H9 (cell line): Measurements from ENCODE around the gene PI16. TPM values are rescaled to one million over a fixed set of nuclear protein-coding genes. Genes with fewer than 3 reads are reported as not detected.

ENCODE experiments used
- DNase-seq: peaks from one replicate; pipeline ENCODE4 v3.0.0-alpha.2; 2017
- H2AFZ ChIP-seq: one replicate; pipeline ENCODE4 v1.6.1; 2013; ENCODE audit warnings: mild to moderate bottlenecking, low read length, control low read depth, moderate library complexity
- H2AK5ac ChIP-seq: 2 replicates; pipeline ENCODE4 v1.6.1; 2013; ENCODE audit warnings: low read length, control low read depth, mixed read lengths; ENCODE audit not compliant: insufficient read length
- H2BK120ac ChIP-seq: one replicate; pipeline ENCODE4 v1.6.1; 2013; ENCODE audit warnings: low read depth, mild to moderate bottlenecking, low read length, control low read depth, inconsistent platforms; ENCODE audit not compliant: poor library complexity, severe bottlenecking
- H2BK12ac ChIP-seq: 2 replicates; pipeline ENCODE4 v1.6.1; 2013; ENCODE audit warnings: low read length, control low read depth, mixed read lengths, low read depth; ENCODE audit not compliant: insufficient read length
- H2BK15ac ChIP-seq: 2 replicates; pipeline ENCODE4 v1.6.1; 2013; ENCODE audit warnings: low read depth, low read length, control low read depth
- H2BK20ac ChIP-seq: one replicate; pipeline ENCODE4 v1.6.1; 2013; ENCODE audit warnings: low read depth, mild to moderate bottlenecking, low read length, control low read depth, inconsistent platforms; ENCODE audit not compliant: poor library complexity, severe bottlenecking
- H2BK5ac ChIP-seq: 2 replicates; pipeline ENCODE4 v1.6.1; 2013; ENCODE audit warnings: low read length, control low read depth, mixed read lengths; ENCODE audit not compliant: insufficient read length
- H3K14ac ChIP-seq: 2 replicates; pipeline ENCODE4 v1.6.1; 2013; ENCODE audit warnings: low read length, control low read depth; ENCODE audit not compliant: insufficient read depth
- H3K18ac ChIP-seq: 2 replicates; pipeline ENCODE4 v1.6.1; 2013; ENCODE audit warnings: low read depth, mild to moderate bottlenecking, mixed read lengths, low read length, control low read depth; ENCODE audit not compliant: insufficient read length
- H3K23ac ChIP-seq: 2 replicates; pipeline ENCODE4 v1.6.1; 2013; ENCODE audit warnings: low read length, control low read depth, mixed read lengths, low read depth; ENCODE audit not compliant: insufficient read length
- H3K23me2 ChIP-seq: 2 replicates; pipeline ENCODE4 v1.6.1; 2013; ENCODE audit warnings: low read depth, mild to moderate bottlenecking, mixed read lengths, low read length, control low read depth; ENCODE audit not compliant: insufficient read length, poor library complexity, severe bottlenecking
- H3K27ac ChIP-seq: 2 replicates; pipeline ENCODE4 v1.5.1; 2013; ENCODE audit warnings: low read length, control low read depth, mixed read lengths, low read depth; ENCODE audit not compliant: insufficient read length
- H3K27me3 ChIP-seq: 2 replicates; pipeline ENCODE4 v1.6.1; 2013; ENCODE audit warnings: low read length, control low read depth, inconsistent platforms; ENCODE audit not compliant: insufficient read depth
- H3K4ac ChIP-seq: 2 replicates; pipeline ENCODE4 v1.6.1; 2013; ENCODE audit warnings: low read depth, mild to moderate bottlenecking, control low read depth, inconsistent platforms, low read length, moderate library complexity
- H3K4me1 ChIP-seq: 2 replicates; pipeline ENCODE4 v1.6.1; 2013; ENCODE audit warnings: low read length, control low read depth, inconsistent platforms; ENCODE audit not compliant: insufficient read depth
- H3K4me2 ChIP-seq: 2 replicates; pipeline ENCODE4 v1.6.1; 2013; ENCODE audit warnings: low read length, control low read depth, mixed read lengths; ENCODE audit not compliant: insufficient read length, insufficient read depth
- H3K56ac ChIP-seq: 2 replicates; pipeline ENCODE4 v1.6.1; 2013; ENCODE audit warnings: low read depth, mild to moderate bottlenecking, mixed read lengths, low read length, control low read depth; ENCODE audit not compliant: insufficient read length
- H3K79me1 ChIP-seq: 2 replicates; pipeline ENCODE4 v1.6.1; 2013; ENCODE audit warnings: low read depth, mild to moderate bottlenecking, moderate library complexity, low read length, control low read depth, inconsistent platforms; ENCODE audit not compliant: insufficient read depth, poor library complexity, severe bottlenecking
- H3K79me2 ChIP-seq: 2 replicates; pipeline ENCODE4 v1.6.1; 2013; ENCODE audit warnings: low read length, control low read depth, inconsistent platforms; ENCODE audit not compliant: insufficient read depth
- H3K9ac ChIP-seq: 2 replicates; pipeline ENCODE4 v1.6.1; 2013; ENCODE audit warnings: low read length, control low read depth, mixed read lengths; ENCODE audit not compliant: insufficient read length; ENCODE audit errors: extremely low read depth
- H3K9me3 ChIP-seq: one replicate; pipeline ENCODE4 v1.6.1; 2013; ENCODE audit warnings: low read depth, low read length, inconsistent platforms; ENCODE audit not compliant: control insufficient read depth
- H3T11ph ChIP-seq: one replicate; pipeline ENCODE4 v1.6.1; 2013; ENCODE audit warnings: mild to moderate bottlenecking, low read length, control low read depth, inconsistent platforms
- H4K20me1 ChIP-seq: one replicate; pipeline ENCODE4 v1.6.1; 2013; ENCODE audit not compliant: control insufficient read depth, insufficient read length, insufficient read depth
- H4K5ac ChIP-seq: 2 replicates; pipeline ENCODE4 v1.6.1; 2013; ENCODE audit warnings: low read depth, mild to moderate bottlenecking, mixed read lengths, low read length, control low read depth; ENCODE audit not compliant: insufficient read length
- H4K8ac ChIP-seq: replicated peaks from 2 replicates; pipeline ENCODE4 v1.6.1; 2013; ENCODE audit warnings: low read length, control low read depth, mixed read lengths, low read depth; ENCODE audit not compliant: insufficient read length
- H4K91ac ChIP-seq: 2 replicates; pipeline ENCODE4 v1.6.1; 2013; ENCODE audit warnings: low read depth, mild to moderate bottlenecking, moderate library complexity, mixed read lengths, low read length, control low read depth; ENCODE audit not compliant: insufficient read length
- H3K27ac Mint-ChIP-seq, 3 experiments: 2 replicates in 2 of 3; 3 replicates in 1 of 3; pipeline ENCODE4 v1.8.0; 2020 to 2021; ENCODE audit warnings: mixed read lengths in 3 of 3, mild to moderate bottlenecking in 1 of 3, moderate library complexity in 1 of 3
- H3K27me3 Mint-ChIP-seq: 2 replicates; pipeline ENCODE4 v1.8.0; 2021; ENCODE audit warnings: low read depth, mild to moderate bottlenecking, moderate library complexity, mixed read lengths
- H3K36me3 Mint-ChIP-seq, 3 experiments: 2 replicates in 2 of 3; 3 replicates in 1 of 3; pipeline ENCODE4 v1.8.0; 2020 to 2021; ENCODE audit warnings: low read depth in 3 of 3, mixed read lengths in 3 of 3; ENCODE audit not compliant: insufficient read depth in 1 of 3
- H3K4me1 Mint-ChIP-seq, 2 experiments: 2 replicates each; pipeline ENCODE4 v1.8.0; 2020; ENCODE audit warnings: mixed read lengths in 2 of 2
- H3K4me3 Mint-ChIP-seq, 2 experiments: 2 replicates in 1 of 2; 3 replicates in 1 of 2; pipeline ENCODE4 v1.8.0; 2020 to 2021; ENCODE audit warnings: mild to moderate bottlenecking in 2 of 2, mixed read lengths in 2 of 2, moderate library complexity in 1 of 2
- H3K9me3 Mint-ChIP-seq, 2 experiments: 2 replicates in 1 of 2; 3 replicates in 1 of 2; pipeline ENCODE4 v1.8.0; 2020; ENCODE audit warnings: mild to moderate bottlenecking in 2 of 2, mixed read lengths in 2 of 2, moderate library complexity in 1 of 2
- WGBS: extraction: QIAGEN DNeasy Blood & Tissue Kit; methylation state at CpG from one replicate; pipeline ENCODE4 v1.1.7; 2013; ENCODE audit warnings: missing lambda C conversion rate, low lambda C conversion rate, mixed read lengths; ENCODE audit not compliant: insufficient read length; ENCODE audit errors: extremely low coverage; 5-methylcytosine and 5-hydroxymethylcytosine counted together
- total RNA-seq: library from RNA; stranded (reverse); gene quantifications from 2 replicates; pipeline ENCODE4 v1.2.1, GENCODE V29; 2021
- TF ChIP-seq, protein P1 (sequence below): fragments of 200-600 bp; sonication (generic); conservative IDR thresholded peaks from 3 replicates; pipeline ENCODE4 v1.8.0; 2021; ENCODE audit warnings: antibody characterized with exemption, mild to moderate bottlenecking

The PI16 gene
- total RNA-seq, 1 experiment from 2014 or later, result not detected

DNA sequence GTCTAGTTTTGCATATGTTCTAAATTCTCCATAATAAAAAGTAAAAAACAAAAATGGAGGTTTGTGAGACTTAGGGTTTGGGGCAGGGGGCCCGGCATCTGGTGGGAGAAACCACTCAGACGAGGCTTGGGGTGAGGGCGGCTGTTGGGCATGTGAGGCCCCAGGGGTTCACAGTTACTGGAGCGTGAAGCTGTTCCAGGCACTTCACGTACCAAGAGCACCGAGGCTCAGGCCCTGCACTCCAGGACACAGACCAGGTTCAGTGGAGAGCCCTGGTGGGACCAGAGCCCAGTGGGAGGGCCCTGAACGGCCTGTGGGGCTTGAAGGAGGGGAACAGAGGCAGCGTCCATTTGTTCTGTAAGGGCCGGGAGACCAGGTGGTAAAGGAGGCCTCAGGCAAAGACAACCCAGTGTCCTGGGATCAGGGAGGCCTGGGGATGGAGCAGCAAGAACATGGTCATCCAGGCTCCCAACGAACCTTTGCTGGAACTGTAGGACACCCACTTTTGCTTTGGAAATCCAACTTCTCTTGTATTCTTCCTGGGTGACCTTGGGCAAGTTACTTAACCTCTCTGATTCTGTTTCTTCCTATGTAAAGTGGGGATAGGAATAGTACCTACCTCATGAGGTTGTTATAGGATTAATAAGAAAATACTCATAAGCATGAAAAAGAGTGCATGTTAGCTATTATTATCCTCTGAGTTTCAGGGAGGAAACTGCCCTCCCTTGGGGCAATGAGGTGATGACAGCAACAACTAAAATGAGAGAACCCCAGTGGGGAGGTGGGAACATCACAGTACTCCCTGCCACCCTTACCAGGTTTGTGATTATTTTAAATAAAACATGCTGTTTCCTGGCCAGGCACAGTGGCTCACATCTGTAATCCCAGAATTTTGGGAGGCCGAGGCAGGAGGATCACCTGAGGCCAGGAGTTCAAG is 49.8 kb downstream of the PI16 start:
- Histone ChIP-seq H3K27ac (no peak overlapping the region), H3K14ac (no peak overlapping the region; the same call in 1 of the 2 replicates), H2AK5ac (no peak overlapping the region), H2BK120ac (no peak overlapping the region), H3K18ac (no peak overlapping the region), H2BK15ac (no peak overlapping the region), H4K5ac (no peak overlapping the region), H3K4me1 (no peaks in the 10 kb centered on the region), H4K8ac (no peak overlapping the region), H3K79me2 (no peaks in the 10 kb centered on the region), H3K4ac (no peak overlapping the region), H3K4me2 (no peak overlapping the region), H4K20me1 (no peaks in the 10 kb centered on the region), H4K91ac (no peak overlapping the region), H3K56ac (no peak overlapping the region), H3K27me3 (no peaks in the 10 kb centered on the region), H3K9me3 (no peaks in the 10 kb centered on the region), H2AFZ (no peak overlapping the region), H3K23ac (no peak overlapping the region), H3T11ph (no peak overlapping the region), H3K9ac (no peak overlapping the region), H3K23me2 (no peaks in the 10 kb centered on the region), H3K79me1 (no peaks in the 10 kb centered on the region), H2BK20ac (no peak overlapping the region), H2BK5ac (no peak overlapping the region), H2BK12ac (no peak overlapping the region)
- H3K27ac Mint-ChIP-seq, result no peak overlapping the region
- H3K4me3 Mint-ChIP-seq, result no peak overlapping the region
- H3K4me1 Mint-ChIP-seq, result peaks cover 0 to 3% of the 10 kb centered on the region in 2 experiments; a peak in 2 of 4 replicates
- no peaks in the 10 kb centered on the region; a peak in 1 of 5 replicates for H3K9me3 Mint-ChIP-seq
- peaks cover 6% of the 10 kb centered on the region; the same call in 1 of the 2 replicates for H3K27me3 Mint-ChIP-seq
- no CpG with 5 or more reads among the region's 11 CpGs for WGBS
- DNase-seq, result no peak
- H3K36me3 Mint-ChIP-seq, result no peaks in the 10 kb centered on the region
- TF ChIP-seq, protein P1, sequence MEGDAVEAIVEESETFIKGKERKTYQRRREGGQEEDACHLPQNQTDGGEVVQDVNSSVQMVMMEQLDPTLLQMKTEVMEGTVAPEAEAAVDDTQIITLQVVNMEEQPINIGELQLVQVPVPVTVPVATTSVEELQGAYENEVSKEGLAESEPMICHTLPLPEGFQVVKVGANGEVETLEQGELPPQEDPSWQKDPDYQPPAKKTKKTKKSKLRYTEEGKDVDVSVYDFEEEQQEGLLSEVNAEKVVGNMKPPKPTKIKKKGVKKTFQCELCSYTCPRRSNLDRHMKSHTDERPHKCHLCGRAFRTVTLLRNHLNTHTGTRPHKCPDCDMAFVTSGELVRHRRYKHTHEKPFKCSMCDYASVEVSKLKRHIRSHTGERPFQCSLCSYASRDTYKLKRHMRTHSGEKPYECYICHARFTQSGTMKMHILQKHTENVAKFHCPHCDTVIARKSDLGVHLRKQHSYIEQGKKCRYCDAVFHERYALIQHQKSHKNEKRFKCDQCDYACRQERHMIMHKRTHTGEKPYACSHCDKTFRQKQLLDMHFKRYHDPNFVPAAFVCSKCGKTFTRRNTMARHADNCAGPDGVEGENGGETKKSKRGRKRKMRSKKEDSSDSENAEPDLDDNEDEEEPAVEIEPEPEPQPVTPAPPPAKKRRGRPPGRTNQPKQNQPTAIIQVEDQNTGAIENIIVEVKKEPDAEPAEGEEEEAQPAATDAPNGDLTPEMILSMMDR, result no peak
